GM23248 (cell line): ENCODE results near the gene RRP1. TPM values are rescaled to one million over a fixed set of nuclear protein-coding genes. Genes with fewer than 3 reads are reported as not detected.

Source experiments
- DNase-seq: peaks from one replicate; pipeline ENCODE4 v3.0.0-alpha.2; 2015
- H2AFZ ChIP-seq: fragments of 200-600 bp; sonication (generic); 2 replicates; pipeline ENCODE4 v1.6.1; 2016; ENCODE audit warnings: antibody characterized with exemption
- H3F3A ChIP-seq: fragments of 200-600 bp; sonication (generic); 2 replicates; pipeline ENCODE4 v1.6.1; 2016; ENCODE audit warnings: mild to moderate bottlenecking, antibody characterized with exemption, mixed run types; ENCODE audit not compliant: insufficient read depth
- H3K27ac ChIP-seq: fragments of 200-600 bp; sonication (generic); 2 replicates; pipeline ENCODE4 v1.5.1; 2016; ENCODE audit warnings: mild to moderate bottlenecking
- H3K27me3 ChIP-seq: fragments of 200-600 bp; sonication (generic); replicated peaks from 2 replicates; pipeline ENCODE4 v1.6.1; 2016; ENCODE audit warnings: mild to moderate bottlenecking; ENCODE audit not compliant: insufficient read depth
- H3K36me3 ChIP-seq: fragments of 200-600 bp; sonication (generic); 2 replicates; pipeline ENCODE4 v1.6.1; 2016; ENCODE audit warnings: low read depth, mild to moderate bottlenecking
- H3K4me1 ChIP-seq: fragments of 200-600 bp; sonication (generic); 2 replicates; pipeline ENCODE4 v1.6.1; 2016; ENCODE audit warnings: mild to moderate bottlenecking; ENCODE audit not compliant: insufficient read depth
- H3K4me2 ChIP-seq: fragments of 200-600 bp; sonication (generic); one replicate; pipeline ENCODE4 v1.6.1; 2016; ENCODE audit warnings: mild to moderate bottlenecking; ENCODE audit not compliant: unreplicated experiment
- H3K4me3 ChIP-seq: fragments of 200-600 bp; sonication (generic); 2 replicates; pipeline ENCODE4 v1.5.1; 2016; ENCODE audit warnings: mild to moderate bottlenecking
- H3K79me2 ChIP-seq: fragments of 200-600 bp; sonication (generic); 2 replicates; pipeline ENCODE4 v1.6.1; 2016; ENCODE audit warnings: mild to moderate bottlenecking; ENCODE audit not compliant: insufficient read depth
- H3K9ac ChIP-seq: fragments of 200-600 bp; sonication (generic); 2 replicates; pipeline ENCODE4 v1.6.1; 2016; ENCODE audit warnings: mild to moderate bottlenecking
- H3K9me2 ChIP-seq: fragments of 200-600 bp; sonication (generic); 2 replicates; pipeline ENCODE4 v1.6.1; 2016; ENCODE audit warnings: mixed run types, mild to moderate bottlenecking, moderate library complexity; ENCODE audit not compliant: insufficient read depth
- H3K9me3 ChIP-seq: fragments of 200-600 bp; sonication (generic); one replicate; pipeline ENCODE4 v1.6.1; 2017; ENCODE audit warnings: low read depth
- H4K20me1 ChIP-seq: fragments of 200-600 bp; sonication (generic); 2 replicates; pipeline ENCODE4 v1.6.0; 2016; ENCODE audit not compliant: insufficient read depth
- EZH2 ChIP-seq: fragments of 200-600 bp; sonication (generic); IDR thresholded peaks from 2 replicates; pipeline ENCODE4 v1.6.1; 2018; ENCODE audit warnings: antibody characterized with exemption, mild to moderate bottlenecking; ENCODE audit not compliant: insufficient read depth, poor library complexity, severe bottlenecking
- EZH2phosphoT487 ChIP-seq: fragments of 200-600 bp; sonication (generic); IDR thresholded peaks from 2 replicates; pipeline ENCODE4 v1.6.1; 2018; ENCODE audit warnings: antibody characterized with exemption, moderate library complexity, mild to moderate bottlenecking, low read depth; ENCODE audit not compliant: insufficient read depth
- WGBS, 2 experiments: methylation state at CpG; one replicate each; pipeline ENCODE4 v1.1.6; 2015 to 2017; ENCODE audit warnings: low lambda C conversion rate in 2 of 2, low coverage in 1 of 2; ENCODE audit errors: missing lambda C conversion rate in 2 of 2; 5-methylcytosine and 5-hydroxymethylcytosine counted together
- in situ Hi-C: fragments of 300-500 bp; cut with MboI; formaldehyde crosslinking; loops from 2 replicates; pipeline ENCODE4 v1.15.0; 2020
- polyA plus RNA-seq: library from polyadenylated mRNA; unstranded; fragments of >200 nt; fragmentation: Nextera tagmentation; extraction: Ambion mirVana; gene quantifications from 2 replicates; pipeline ENCODE4 v1.2.1, GENCODE V29; 2016
- total RNA-seq: library from RNA; depleted of rRNA; stranded (reverse); fragments of >200 nt; shearing (Covaris generic); gene quantifications from 2 replicates; pipeline ENCODE4 v1.2.3, GENCODE V29; 2014

The RRP1 gene
- total and polyA plus RNA-seq, 2 experiments from 2014 or later, result 17.6 to 22.3 TPM

GRCh38 chr21:43812139-43812821 lies 22.9 kb downstream of the RRP1 start:
- Histone ChIP-seq H3K9me3 (no peaks in the 10 kb centered on the region), H3K9me2 (no peaks in the 10 kb centered on the region), H3F3A (no peaks in the 10 kb centered on the region), H3K36me3 (no peaks in the 10 kb centered on the region), H4K20me1 (no peaks in the 10 kb centered on the region), H3K4me3 (no peak overlapping the region), H3K4me2 (no peak overlapping the region), H3K27me3 (no peaks in the 10 kb centered on the region), H3K27ac (no peak overlapping the region), H3K79me2 (no peaks in the 10 kb centered on the region), H3K4me1 (no peaks in the 10 kb centered on the region), H3K9ac (no peak overlapping the region), H2AFZ (no peak overlapping the region)
- DNase-seq, result no peak
- in situ Hi-C loops, result no loop called here
- no peak for TF ChIP-seq EZH2
- no peak for TF ChIP-seq EZH2phosphoT487
- WGBS, 2 experiments, result 65 to 66% methylated on average over 27 of the region's 27 CpGs

DNA sequence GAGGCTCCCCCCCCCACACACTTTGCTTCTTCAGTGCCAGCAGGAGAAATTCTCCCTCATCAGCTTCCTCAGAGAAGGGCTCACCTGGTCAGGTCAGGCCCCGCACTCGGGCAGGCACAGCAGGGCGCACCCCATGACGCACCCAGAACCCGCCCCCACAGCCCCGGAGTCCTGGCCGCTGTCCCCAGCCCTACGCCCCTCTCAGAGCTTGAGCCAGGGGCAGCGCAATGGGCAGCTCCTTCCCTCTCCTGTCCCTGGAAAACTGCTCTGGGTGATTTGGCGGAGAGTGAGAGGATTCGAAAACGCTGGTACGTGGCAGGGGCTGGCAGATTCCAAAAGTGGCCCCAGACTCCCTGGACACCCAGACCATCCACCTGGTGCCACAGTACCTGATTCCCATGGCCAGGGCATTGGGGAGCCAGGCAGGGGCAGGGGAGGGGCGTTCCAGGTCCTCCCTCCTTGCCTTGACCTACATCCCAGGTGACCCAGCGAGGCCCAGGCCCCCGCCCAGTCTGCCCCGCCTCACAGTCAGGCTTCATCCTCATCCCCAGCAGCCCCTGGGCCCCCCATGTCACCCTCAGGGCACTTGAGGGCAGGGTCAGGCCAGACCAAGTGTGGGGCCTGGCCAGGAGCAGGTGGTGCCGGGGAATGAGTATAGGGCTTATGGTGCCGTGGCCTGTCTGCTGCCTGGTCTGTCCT lies 23.7 kb downstream of the RRP1 start:
- no peak overlapping the region for H3K4me3 ChIP-seq
- H3F3A ChIP-seq, result no peaks in the 10 kb centered on the region
- H3K4me1 ChIP-seq, result no peaks in the 10 kb centered on the region
- no peak overlapping the region for H3K27ac ChIP-seq
- 84 to 86% methylated on average over 16 to 18 of the region's 19 CpGs for WGBS, 2 experiments
- no peaks in the 10 kb centered on the region for H4K20me1 ChIP-seq
- H3K79me2 ChIP-seq, result no peaks in the 10 kb centered on the region
- H2AFZ ChIP-seq, result no peak overlapping the region
- in situ Hi-C loops, result no loop called here
- H3K27me3 ChIP-seq, result no peaks in the 10 kb centered on the region
- DNase-seq, result no peak
- H3K36me3 ChIP-seq, result no peaks in the 10 kb centered on the region
- no peak for TF ChIP-seq EZH2phosphoT487
- TF ChIP-seq EZH2, result no peak
- no peak overlapping the region for H3K9ac ChIP-seq
- H3K4me2 ChIP-seq, result no peak overlapping the region
- no peaks in the 10 kb centered on the region for H3K9me2 ChIP-seq
- H3K9me3 ChIP-seq, result no peaks in the 10 kb centered on the region

- 71 to 73% methylated on average over 4 to 5 of the region's 5 CpGs for WGBS, 2 experiments
- Histone ChIP-seq H3K9me3 (no peaks in the 10 kb centered on the region), H3K36me3 (no peaks in the 10 kb centered on the region), H3K9me2 (no peaks in the 10 kb centered on the region), H3K27me3 (no peaks in the 10 kb centered on the region), H4K20me1 (no peaks in the 10 kb centered on the region), H3K4me1 (no peaks in the 10 kb centered on the region), H3K9ac (no peak overlapping the region), H3F3A (no peaks in the 10 kb centered on the region), H3K4me2 (no peak overlapping the region), H2AFZ (no peak overlapping the region), H3K4me3 (no peak overlapping the region), H3K27ac (no peak overlapping the region), H3K79me2 (no peaks in the 10 kb centered on the region)
- in situ Hi-C loops, result no loop called here
- no peak for DNase-seq
- TF ChIP-seq EZH2phosphoT487 (no peak), EZH2 (no peak)
Measured at GRCh38 chr21:43813656-43813980, 24.2 kb downstream of the RRP1 start.

DNA sequence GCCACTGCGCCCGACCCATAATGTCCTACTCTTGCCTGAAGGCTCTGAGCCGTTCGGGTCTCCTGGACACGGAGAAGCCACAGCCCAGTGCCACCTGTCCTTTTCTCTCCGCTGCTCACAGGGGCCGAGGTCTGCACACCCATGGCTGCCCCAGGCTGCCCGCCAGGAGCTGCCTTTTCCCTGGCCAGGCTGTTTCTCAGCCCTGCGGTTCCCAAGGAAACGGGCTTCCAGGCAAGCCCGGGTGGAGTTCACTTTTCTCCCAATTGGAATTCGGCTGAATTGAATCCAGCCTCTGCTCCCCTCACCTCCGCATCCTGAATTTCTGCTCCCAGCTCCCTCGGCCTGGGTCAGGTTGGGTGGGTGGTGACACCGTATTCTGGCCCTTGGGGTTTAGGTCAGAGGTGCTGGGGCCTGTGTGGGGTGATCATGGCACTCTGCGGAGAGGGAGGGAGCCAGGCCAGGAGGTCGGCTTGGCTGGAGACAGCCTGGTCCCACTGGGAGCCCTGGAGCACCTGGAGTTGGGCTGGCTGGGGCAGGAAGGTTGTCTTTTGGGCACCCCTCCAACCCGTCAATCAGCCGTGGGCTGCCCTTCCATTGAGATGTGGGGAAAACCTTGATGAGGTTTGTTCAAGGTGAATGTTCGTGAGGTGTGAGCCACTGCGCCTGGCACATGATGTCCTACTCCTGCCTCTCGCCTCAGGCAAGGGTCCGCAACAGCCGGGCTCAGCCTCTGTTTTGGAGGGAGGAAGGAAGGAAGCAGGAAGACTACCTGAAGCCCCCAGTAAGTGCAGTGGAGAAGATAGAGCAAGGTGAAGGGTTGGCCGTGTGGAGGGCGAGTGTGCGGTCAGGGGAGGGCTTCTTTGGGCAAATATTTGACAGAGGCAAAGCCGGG lies 25.1 kb downstream of the RRP1 start:
- H3K27ac ChIP-seq, result no peak overlapping the region
- no peaks in the 10 kb centered on the region for H3F3A ChIP-seq
- no peaks in the 10 kb centered on the region for H3K9me3 ChIP-seq
- no peak overlapping the region for H3K4me2 ChIP-seq
- no peak overlapping the region for H2AFZ ChIP-seq
- WGBS, 2 experiments, result 33 to 36% methylated on average over 28 of the region's 28 CpGs
- DNase-seq, result peak; percentile 59
- no peaks in the 10 kb centered on the region for H3K79me2 ChIP-seq
- no peaks in the 10 kb centered on the region for H4K20me1 ChIP-seq
- no peaks in the 10 kb centered on the region for H3K4me1 ChIP-seq
- no peak overlapping the region for H3K4me3 ChIP-seq
- in situ Hi-C loops, result no loop called here
- TF ChIP-seq EZH2, result no peak
- TF ChIP-seq EZH2phosphoT487, result no peak
- H3K36me3 ChIP-seq, result no peaks in the 10 kb centered on the region
- H3K9ac ChIP-seq, result no peak overlapping the region
- H3K9me2 ChIP-seq, result no peaks in the 10 kb centered on the region
- H3K27me3 ChIP-seq, result no peaks in the 10 kb centered on the region
